SK-N-MC (cell line): Measurements from ENCODE around the gene PTPN4.

Experiments
- EZH2 ChIP-seq: fragments of 200-600 bp; sonication (generic); IDR thresholded peaks from one replicate; pipeline ENCODE4 v1.6.1; 2017; ENCODE audit warnings: antibody characterized with exemption
- POLR2AphosphoS5 ChIP-seq: IDR thresholded peaks from 2 replicates; pipeline ENCODE4 v1.6.1; 2012; ENCODE audit warnings: mild to moderate bottlenecking, low read depth, low read length, borderline replicate concordance

DNA sequence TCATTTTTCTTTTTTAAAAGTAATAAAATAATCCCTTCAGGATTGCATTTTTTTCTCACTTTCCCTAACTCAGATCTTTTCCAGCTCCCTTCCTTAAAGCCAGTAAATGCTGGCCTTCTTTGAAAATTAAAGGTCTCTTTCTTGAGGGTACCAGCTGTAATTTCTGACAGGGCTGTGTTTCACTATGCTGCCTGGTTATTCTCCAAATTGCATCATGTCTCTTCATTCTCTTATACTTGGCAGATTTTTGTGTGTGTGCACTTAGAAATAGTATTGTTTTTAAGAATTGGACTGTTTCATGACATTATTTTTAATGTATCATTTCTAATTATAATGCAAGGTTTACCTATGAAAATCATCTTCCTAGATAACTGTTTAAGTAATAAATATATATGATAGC, 181.1 kb downstream of the PTPN4 start:
- TF ChIP-seq EZH2 (no peak), POLR2AphosphoS5 (no peak)
